Left hindlimb (tissue), 1 donor: ENCODE data around the gene DNAH10.
A peak's percentile ranks its signal among the peaks of the same experiment; 100 is the strongest.
"Not testable (repeated sequence)": the region's sequence is repeated elsewhere in the genome, so short reads cannot be mapped to it uniquely, and the experiment has no call there.

Experiments
- DNase-seq: peaks from one replicate; pipeline ENCODE4 v3.0.0-alpha.2; 2018

Gene DNAH10

DNA sequence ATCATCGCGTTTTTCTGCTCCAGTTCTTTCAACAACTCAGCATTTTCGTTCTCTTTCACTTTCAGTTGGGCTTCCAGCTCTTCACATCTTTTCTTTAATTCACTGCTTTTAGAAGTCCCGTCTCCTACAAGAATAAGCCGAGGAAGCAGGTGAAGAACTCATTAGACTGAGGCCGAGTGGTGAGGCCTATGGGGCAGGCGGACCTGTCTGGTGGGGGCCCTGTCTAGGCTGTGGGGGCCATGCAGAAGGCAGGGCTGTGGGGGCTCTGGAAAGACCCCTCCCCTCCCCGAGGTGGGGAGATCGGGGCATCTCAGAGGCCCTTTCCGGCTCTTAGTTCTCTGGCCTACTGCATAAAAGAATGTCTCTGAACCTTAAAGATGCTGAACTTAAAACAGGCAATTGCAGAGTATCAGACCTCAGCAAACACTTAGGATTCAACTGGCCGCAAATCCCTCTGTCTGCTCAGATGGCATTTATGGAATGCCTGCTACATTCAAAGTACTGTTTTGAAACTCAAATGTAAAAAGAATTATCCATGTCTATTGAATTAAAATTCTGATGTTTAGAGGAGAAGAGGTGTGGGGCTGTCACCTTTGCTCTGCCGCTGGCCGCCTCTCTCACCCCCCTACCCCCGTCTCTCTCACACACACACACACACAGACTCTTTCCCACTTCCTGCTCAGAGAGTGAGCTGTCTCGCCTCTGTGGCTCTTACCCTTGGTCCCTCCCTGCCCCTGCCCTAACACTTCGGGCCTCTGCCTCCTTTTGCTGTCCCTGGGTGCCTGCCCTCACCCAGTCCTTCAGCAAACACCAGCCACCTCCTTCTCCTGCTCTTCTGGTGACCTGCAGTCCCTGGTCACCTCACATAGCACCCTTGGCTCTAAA lies 175.8 kb downstream of the DNAH10 start:
- DNase-seq = no peak

- DNase-seq = no peak
Measured at GRCh38 chr12:123938679-123939480, 176.8 kb downstream of the DNAH10 start.

DNA sequence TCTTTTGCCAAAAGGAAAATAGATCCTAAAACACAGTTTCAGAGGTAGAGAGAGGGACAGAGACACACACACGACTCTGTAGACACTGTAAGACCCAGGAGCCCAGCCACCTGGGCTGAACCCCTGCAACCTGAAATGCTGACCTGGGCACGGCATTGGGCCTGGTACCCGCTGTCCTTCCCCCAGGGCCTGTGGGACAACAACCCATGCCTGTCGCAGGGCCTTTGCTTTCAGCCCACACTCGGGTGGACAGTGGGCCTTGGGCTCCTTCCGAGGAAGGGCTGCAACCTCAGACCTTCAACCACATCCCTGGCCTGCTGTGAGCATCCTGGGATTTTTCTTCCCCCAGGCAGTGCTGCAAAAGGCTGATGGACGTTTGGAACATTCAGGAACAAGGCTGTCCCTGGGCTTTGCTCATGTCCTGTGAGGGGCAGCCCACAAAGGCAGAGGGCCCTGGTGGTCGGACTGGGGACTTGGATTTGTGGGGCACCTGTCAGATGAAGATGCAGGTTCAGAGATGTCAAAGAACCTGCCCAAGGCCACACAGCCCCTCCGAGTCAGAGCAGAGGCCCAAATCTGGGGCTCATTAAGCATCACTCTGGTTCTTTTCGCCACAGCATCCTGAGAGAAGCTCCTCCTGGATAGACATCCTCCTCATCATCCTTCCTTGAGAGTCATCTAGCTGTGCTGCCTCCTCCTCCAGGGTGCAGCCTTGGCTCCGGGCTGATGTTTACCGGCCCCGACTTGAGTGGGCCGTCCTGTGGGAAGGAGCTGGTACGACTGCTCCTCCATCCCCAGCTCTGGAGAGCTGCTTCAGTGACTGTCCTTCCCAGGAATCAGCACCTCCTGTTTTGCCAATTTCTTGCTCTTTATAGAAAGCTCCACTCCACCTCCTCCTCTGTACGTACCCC lies 177.9 kb downstream of the DNAH10 start:
- DNase-seq = no peak

DNA sequence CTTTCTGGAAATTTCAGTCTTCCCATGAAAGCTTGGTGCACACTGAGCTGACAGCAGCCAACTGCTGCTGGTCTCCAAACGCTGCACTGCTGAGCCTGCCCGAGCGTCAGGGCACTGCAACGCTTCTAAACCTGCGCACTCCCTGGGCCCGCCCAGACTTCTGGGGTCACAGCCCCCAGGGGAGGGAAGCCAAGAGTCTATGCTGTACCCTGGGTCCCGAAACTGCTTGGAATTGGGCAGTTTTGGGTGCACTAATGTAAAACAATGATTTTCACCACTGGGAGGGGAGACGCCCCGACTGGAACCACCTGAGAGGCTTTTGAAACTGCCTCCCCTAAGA lies 178.5 kb downstream of the DNAH10 start:
- no peak for DNase-seq

GRCh38 chr12:123941000-123941399 lies 178.9 kb downstream of the DNAH10 start:
- no peak for DNase-seq

- DNase-seq = no peak
Measured at GRCh38 chr12:123941624-123942237, 179.6 kb downstream of the DNAH10 start.

- DNase-seq = peak; percentile 64
Measured at GRCh38 chr12:123942238-123942653, 180.1 kb downstream of the DNAH10 start.

DNA sequence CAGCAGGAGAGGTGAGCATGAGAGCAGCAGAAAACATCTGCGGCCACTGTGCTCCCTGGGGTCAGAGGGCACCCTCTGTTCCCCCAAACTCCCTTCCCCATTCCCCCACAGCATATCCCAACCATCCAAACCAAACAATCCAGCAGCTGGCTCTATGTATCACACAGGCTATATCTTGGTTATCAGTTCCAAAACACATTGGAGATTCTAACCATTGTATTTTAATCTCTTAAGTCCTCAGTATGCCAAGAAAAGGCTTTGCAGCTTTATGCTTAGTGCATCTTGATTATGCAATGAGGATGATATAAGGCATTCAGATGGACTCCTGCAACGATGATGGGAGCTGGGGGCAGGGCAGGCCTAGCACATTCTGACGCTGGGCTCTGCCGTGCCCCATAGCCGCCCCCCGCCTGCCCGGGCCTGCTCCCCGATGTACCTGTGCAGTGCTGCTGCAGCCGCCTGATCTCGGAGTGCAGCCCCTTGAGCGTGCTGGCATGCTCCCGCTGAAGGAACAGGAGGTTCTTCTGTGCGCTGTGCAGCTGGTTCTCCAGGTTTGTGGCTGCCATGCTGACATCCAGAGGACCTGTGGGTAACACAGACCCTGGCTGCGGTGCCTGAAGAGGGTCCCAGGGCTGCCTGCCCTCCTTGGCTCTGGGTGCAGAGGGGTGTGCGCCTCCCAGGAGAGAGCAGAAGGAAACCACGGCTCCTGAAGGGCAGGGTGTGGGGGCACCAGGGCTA lies 181.0 kb downstream of the DNAH10 start:
- DNase-seq = no peak

DNA sequence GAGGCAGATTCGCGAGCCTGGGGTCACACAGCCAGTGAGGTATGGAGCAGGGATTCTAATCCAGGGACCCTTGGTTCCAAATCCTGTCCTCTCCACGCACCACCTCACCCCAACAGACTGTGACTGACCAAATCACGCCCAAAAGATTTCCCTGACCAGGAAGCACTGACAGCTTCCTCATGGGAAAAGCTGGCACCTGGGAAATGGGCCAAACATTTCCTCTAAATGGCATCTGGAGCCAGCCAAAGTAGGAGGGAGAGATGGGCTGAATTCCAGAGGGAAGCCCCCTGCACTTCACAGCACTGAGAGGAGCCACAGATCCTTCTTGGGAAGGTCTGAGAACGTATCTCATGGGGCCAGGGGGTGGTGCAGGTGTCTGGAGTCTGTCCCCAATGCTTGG lies 181.7 kb downstream of the DNAH10 start:
- no peak for DNase-seq

- DNase-seq = no peak
Measured at GRCh38 chr12:123944696-123945095, 182.6 kb downstream of the DNAH10 start.

DNA sequence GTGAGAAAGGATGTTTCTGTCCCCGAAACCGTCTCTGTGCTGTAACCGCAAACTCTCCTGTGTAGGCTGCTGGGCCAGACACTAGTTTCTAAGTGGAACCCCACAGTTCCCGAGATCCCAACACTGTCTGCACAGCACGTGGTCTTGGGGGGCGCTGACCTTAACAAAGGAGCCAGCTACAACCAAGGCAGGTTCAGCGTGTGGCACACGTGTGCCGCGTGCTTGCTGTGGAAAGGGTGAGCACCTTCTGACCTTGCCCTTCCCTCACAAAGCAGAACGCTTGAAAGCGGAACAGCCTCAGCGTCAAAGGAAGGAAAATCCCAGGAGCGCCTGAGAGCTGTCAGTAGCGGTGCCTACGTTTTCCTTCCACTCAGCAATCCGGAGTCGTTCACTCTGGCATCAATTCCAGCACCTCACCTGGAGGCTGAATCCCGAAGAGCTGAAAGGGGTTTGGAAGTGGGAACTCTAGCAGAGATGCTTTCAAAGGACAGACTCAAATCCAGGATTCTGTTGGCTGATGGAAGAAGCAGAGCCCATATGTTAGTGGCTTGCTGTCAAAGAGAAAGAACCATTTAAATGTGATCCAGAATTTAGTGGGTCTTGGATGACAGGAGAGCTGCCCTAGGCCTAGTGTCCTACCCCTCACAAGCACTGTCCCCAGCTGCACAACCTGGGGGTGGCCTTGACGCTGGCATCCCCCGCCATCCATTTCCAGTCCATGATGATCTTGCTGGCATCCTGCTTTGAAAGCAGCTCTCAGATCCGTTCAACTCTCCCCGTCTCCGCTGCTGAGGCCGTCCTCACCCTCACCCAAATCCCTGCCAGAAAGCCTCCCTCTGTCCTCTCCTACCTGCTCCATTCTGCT lies 183.4 kb downstream of the DNAH10 start:
- no peak for DNase-seq

DNA sequence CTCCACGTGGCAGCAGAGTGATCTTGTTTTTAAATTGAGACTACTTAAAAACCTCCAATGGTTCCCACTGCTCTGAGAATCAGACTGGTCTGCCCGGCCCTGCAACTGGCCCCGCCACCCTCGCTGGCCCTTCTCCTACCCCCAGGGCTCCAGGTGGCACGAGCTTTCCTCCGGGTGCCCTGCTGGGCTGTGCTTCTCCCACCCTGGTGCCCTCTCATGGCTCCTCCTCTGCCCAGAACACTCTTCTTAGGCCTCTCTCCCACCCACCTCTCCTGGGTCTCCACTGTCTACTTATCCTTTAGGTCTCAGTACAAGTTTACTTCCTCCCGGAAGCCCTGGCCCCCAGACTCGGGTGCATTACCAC lies 184.0 kb downstream of the DNAH10 start:
- no peak for DNase-seq

DNA sequence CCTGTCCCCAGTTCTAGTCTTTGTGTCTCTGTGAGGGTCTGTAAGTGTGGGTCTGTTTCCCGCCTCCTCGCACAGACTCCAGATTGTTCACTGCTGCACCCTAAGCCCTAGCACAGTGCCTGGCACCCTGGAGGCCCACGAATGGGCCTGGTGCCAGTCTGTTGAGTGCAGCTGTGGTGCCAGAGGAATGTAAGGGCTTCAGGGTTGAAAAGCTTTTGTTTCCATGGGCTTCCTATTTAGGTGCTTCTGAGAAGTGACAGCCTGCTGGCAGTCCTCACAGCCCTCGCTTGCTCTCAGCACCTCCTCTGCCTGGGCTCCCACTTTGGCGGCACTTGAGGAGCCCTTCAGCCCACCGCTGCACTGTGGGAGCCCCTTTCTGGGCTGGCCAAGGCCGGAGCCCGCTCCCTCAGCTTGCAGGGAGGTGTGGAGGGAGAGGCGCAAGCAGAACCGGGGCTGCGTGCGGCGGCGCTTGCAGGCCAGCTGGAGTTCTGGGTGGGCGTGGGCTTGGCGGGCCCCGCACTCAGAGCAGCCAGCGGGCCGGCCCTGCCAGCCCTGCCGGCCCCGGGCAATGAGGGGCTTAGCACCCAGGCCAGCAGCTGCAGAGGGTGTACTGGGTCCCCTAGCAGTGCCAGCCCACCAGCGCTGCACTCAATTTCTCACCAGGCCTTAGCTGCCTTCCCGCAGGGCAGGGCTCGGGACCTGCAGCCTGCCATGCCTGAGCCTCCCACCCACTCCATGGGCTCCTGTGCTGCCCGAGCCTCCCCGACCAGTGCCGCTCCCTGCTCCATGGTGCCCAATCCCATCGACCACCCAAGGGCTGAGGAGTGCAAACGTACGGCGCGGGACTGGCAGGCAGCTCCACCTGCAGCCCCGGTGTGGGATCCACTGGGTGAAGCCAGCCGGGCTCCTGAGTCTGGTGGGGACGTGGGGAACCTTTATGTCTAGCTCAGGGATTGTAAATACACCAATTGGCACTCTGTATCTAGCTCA lies 184.7 kb downstream of the DNAH10 start:
- not testable (repeated sequence) for DNase-seq

GRCh38 chr12:123947531-123947930 lies 185.4 kb downstream of the DNAH10 start:
- not testable (repeated sequence) for DNase-seq

GRCh38 chr12:123948401-123948795 lies 186.3 kb downstream of the DNAH10 start:
- no peak for DNase-seq

DNA sequence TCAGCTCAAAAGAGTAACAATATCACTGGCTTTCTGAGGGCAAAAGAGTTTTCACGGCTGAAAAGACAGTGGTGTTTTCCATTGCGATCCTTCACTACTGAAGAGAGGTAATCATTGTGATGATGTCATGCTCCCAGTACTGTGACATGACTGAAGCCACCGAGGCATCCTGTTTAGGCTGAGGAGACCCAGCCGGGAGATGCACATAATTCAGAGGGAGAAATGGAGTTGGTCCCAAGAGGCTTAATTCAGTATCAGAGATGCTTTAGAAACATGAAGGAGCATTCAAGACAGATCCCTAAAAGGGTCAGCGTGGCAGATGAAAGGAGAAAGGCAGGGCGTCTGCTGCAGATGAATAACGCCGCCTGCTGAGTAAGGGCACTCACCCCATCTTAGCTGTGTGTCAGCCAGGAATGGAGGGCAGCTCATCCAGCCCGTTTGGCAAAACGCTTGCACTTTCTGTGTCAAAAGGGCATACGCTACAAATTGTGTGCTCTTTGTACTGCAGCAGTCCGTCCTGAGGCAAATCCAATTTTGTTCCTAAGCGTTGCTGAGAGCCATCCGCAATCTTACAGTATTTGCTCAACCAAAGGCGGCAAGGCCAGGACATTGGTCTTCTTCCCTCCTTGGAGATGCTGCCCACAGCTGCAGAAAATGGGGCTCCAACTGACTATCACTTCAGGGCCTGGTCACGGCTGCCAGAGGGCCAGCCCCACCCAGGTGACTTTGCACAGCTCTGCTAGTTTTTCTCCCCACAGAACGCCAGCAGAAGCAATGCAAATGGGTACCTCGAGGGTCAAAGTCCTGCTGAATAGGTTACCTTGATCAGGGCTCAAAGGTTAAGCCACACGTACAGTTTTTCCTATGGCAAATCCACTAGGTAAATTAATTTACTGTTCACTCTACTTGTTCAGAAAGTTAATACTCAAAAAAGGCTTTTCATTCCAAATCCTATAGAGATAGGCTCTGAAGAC lies 187.0 kb downstream of the DNAH10 start:
- no peak for DNase-seq

GRCh38 chr12:123949770-123950165 lies 187.7 kb downstream of the DNAH10 start:
- no peak for DNase-seq
